ENCODE measurements around the gene AFDN. TPM values are rescaled to one million over a fixed set of nuclear protein-coding genes. Genes with fewer than 3 reads are reported as not detected.

Gene AFDN
- total RNA-seq, 2 donors from 2014 or later: 213 to 232 TPM

- Histone ChIP-seq H3K4me3 (no peak overlapping the region), H3K4me1 (no peaks in the 10 kb centered on the region), H3K9ac (ENCODE audit: low read depth in 2 of 2, low read length in 2 of 2) (no peak overlapping the region), H3K36me3 (no peaks in the 10 kb centered on the region), H3K27me3 (no peaks in the 10 kb centered on the region), H3K27ac (no peak overlapping the region), H3K9me3 (no peaks in the 10 kb centered on the region)
- TF ChIP-seq, protein P1, sequence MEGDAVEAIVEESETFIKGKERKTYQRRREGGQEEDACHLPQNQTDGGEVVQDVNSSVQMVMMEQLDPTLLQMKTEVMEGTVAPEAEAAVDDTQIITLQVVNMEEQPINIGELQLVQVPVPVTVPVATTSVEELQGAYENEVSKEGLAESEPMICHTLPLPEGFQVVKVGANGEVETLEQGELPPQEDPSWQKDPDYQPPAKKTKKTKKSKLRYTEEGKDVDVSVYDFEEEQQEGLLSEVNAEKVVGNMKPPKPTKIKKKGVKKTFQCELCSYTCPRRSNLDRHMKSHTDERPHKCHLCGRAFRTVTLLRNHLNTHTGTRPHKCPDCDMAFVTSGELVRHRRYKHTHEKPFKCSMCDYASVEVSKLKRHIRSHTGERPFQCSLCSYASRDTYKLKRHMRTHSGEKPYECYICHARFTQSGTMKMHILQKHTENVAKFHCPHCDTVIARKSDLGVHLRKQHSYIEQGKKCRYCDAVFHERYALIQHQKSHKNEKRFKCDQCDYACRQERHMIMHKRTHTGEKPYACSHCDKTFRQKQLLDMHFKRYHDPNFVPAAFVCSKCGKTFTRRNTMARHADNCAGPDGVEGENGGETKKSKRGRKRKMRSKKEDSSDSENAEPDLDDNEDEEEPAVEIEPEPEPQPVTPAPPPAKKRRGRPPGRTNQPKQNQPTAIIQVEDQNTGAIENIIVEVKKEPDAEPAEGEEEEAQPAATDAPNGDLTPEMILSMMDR (IDR thresholded peaks at IDR 0.05): no peak
- no peak for DNase-seq
- intact Hi-C loops (cut with DNase I): no loop called here
Observed at GRCh38 chr6:167846997-167847606, 20.4 kb downstream of the AFDN start.

DNA sequence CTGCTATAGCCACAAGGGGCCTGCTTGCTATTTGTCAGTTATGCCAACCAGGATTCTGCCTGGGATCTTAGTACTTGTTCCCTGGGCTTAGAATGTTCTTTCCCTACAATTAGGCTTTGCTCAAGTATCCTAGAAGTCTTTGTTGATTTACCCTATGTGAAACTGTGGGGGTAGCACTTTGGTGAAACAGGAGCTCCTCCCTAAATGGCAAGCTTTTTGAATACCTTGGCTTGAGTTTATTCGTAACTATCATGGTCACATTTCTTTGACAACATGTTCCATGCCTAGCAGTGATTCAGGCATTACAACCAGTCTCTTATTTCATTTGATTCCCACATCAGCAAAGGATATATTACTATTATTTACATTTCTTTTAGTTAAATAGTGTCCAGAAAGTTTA lies 21.2 kb downstream of the AFDN start:
- H3K27me3 ChIP-seq: no peaks in the 10 kb centered on the region
- H3K27ac ChIP-seq: no peak overlapping the region
- H3K9ac ChIP-seq (ENCODE audit: low read depth in 2 of 2, low read length in 2 of 2): no peak overlapping the region
- TF ChIP-seq, protein P1 (IDR thresholded peaks at IDR 0.05): no peak
- H3K9me3 ChIP-seq: no peaks in the 10 kb centered on the region
- no peak for DNase-seq
- H3K36me3 ChIP-seq: no peaks in the 10 kb centered on the region
- intact Hi-C loops (cut with DNase I): no loop called here
- H3K4me1 ChIP-seq: no peaks in the 10 kb centered on the region
- H3K4me3 ChIP-seq: no peak overlapping the region

GRCh38 chr6:167848783-167849182 lies 22.1 kb downstream of the AFDN start:
- no peaks in the 10 kb centered on the region for H3K27me3 ChIP-seq
- intact Hi-C loops (cut with DNase I): no loop called here
- no peaks in the 10 kb centered on the region for H3K36me3 ChIP-seq
- H3K4me1 ChIP-seq: no peaks in the 10 kb centered on the region
- no peak overlapping the region for H3K4me3 ChIP-seq
- no peaks in the 10 kb centered on the region for H3K9me3 ChIP-seq
- no peak overlapping the region for H3K9ac ChIP-seq (ENCODE audit: low read depth in 2 of 2, low read length in 2 of 2)
- no peak for DNase-seq
- TF ChIP-seq, protein P1 (IDR thresholded peaks at IDR 0.05): no peak
- H3K27ac ChIP-seq: no peak overlapping the region

GRCh38 chr6:167849846-167850459 lies 23.2 kb downstream of the AFDN start:
- Histone ChIP-seq H3K9me3 (no peaks in the 10 kb centered on the region), H3K27me3 (no peaks in the 10 kb centered on the region), H3K9ac (ENCODE audit: low read depth in 2 of 2, low read length in 2 of 2) (no peak overlapping the region), H3K27ac (no peak overlapping the region), H3K4me3 (no peak overlapping the region), H3K36me3 (no peaks in the 10 kb centered on the region), H3K4me1 (no peaks in the 10 kb centered on the region)
- TF ChIP-seq, protein P1 (IDR thresholded peaks at IDR 0.05): no peak
- intact Hi-C loops (cut with DNase I): no loop called here
- DNase-seq: no peak

DNA sequence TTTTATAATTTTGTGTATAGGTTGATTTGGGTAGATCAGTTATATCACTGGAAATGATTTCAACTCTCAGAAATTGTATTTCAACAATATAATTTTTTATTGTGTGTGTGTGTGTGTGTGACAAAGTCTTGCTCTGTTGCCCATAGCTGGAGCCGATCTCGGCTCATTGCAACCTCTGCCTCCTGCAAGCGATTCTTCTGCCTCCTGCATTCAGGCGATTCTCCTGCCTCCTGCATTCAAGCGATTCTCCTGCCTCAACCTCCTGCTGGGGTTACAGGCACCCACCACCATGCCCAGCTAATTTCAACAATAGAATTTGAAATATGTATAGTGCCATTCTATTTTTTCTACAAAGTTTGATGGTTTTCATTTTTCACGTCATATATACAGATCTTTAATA lies 24.1 kb downstream of the AFDN start:
- Histone ChIP-seq H3K9me3 (no peaks in the 10 kb centered on the region), H3K4me3 (no peak overlapping the region), H3K9ac (ENCODE audit: low read depth in 2 of 2, low read length in 2 of 2) (no peak overlapping the region), H3K27ac (no peak overlapping the region), H3K36me3 (no peaks in the 10 kb centered on the region), H3K27me3 (no peaks in the 10 kb centered on the region), H3K4me1 (no peaks in the 10 kb centered on the region)
- intact Hi-C loops (cut with DNase I): no loop called here
- no peak for DNase-seq
- TF ChIP-seq, protein P1 (IDR thresholded peaks at IDR 0.05): no peak
